Ishikawa (cell line): ENCODE measurements around the gene KLHL2.

Source experiments
- CEBPB ChIP-seq: IDR thresholded peaks from 2 replicates; pipeline ENCODE4 v1.6.1; 2012
- CREB1 ChIP-seq: IDR thresholded peaks from 2 replicates; pipeline ENCODE4 v1.6.1; 2012; ENCODE audit warnings: low read depth
- EGR1 ChIP-seq: IDR thresholded peaks from 2 replicates; pipeline ENCODE4 v1.6.1; 2012
- EP300 ChIP-seq: IDR thresholded peaks from 2 replicates; pipeline ENCODE4 v1.6.1; 2012; ENCODE audit warnings: borderline replicate concordance
- FOXM1 ChIP-seq: IDR thresholded peaks from 2 replicates; pipeline ENCODE4 v1.6.1; 2012; ENCODE audit warnings: low read depth, borderline replicate concordance
- NFIC ChIP-seq: IDR thresholded peaks from 2 replicates; pipeline ENCODE4 v1.6.1; 2012
- RAD21 ChIP-seq: IDR thresholded peaks from 2 replicates; pipeline ENCODE4 v1.6.1; 2012; ENCODE audit warnings: low read depth
- TAF1 ChIP-seq: IDR thresholded peaks from 2 replicates; pipeline ENCODE4 v1.6.1; 2012; ENCODE audit warnings: low read depth, mild to moderate bottlenecking
- TCF12 ChIP-seq: IDR thresholded peaks from 2 replicates; pipeline ENCODE4 v1.6.1; 2012; ENCODE audit warnings: low read depth
- TEAD4 ChIP-seq: IDR thresholded peaks from 2 replicates; pipeline ENCODE4 v1.6.1; 2012
- YY1 ChIP-seq: IDR thresholded peaks from 2 replicates; pipeline ENCODE4 v1.6.1; 2012; ENCODE audit warnings: low read depth
- ZBTB7A ChIP-seq: IDR thresholded peaks from 2 replicates; pipeline ENCODE4 v1.6.1; 2012; ENCODE audit warnings: low read depth
- TF ChIP-seq, protein P1 (sequence below): IDR thresholded peaks from 2 replicates; pipeline ENCODE4 v1.6.1; 2012
- TF ChIP-seq, protein P2 (sequence below): IDR thresholded peaks from 2 replicates; pipeline ENCODE4 v1.6.1; 2012; ENCODE audit warnings: low read depth, mild to moderate bottlenecking
- TF ChIP-seq, protein P3 (sequence below): IDR thresholded peaks from 2 replicates; pipeline ENCODE4 v1.6.1; 2012

The KLHL2 gene, protein sequence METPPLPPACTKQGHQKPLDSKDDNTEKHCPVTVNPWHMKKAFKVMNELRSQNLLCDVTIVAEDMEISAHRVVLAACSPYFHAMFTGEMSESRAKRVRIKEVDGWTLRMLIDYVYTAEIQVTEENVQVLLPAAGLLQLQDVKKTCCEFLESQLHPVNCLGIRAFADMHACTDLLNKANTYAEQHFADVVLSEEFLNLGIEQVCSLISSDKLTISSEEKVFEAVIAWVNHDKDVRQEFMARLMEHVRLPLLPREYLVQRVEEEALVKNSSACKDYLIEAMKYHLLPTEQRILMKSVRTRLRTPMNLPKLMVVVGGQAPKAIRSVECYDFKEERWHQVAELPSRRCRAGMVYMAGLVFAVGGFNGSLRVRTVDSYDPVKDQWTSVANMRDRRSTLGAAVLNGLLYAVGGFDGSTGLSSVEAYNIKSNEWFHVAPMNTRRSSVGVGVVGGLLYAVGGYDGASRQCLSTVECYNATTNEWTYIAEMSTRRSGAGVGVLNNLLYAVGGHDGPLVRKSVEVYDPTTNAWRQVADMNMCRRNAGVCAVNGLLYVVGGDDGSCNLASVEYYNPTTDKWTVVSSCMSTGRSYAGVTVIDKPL

DNA sequence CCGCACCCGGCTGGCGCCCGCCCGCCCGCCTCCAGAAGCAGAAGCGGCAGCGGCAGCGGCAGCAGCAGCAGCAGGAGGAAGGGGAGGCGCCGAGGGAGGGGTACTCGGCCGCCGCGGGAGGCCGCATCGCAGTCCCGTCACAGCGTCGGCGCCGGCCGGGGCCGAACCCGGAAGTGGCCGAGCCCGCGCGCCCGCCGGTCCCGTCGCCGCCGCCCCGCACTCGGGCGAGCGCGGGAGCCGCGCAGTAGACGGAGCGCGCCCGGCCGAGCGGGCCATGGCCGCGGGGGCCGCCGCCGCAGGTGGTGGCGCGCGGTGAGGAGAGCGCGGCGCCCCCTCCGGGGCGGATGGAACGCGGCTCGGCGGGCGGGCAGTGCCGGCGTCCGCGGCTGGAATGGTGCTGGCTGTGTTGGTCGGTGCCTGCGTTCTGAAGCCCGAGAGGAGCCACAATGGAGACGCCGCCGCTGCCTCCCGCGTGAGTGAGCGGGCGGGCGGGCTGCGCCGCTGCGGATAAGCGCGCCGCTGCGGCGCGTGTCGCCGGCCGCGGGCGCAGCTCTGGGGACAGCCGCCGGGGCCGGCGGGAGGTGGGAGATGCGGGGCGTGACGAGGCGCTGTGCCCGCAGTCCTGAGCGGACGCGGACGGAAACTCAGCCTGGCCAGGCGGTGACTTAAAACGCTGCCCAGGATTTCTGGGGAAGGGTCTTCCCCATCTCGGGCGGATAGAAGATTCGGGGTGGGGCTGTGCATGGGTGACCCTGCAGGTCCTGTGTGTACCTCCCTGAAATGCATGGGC, at the start of gene KLHL2:
TSS of gene KLHL2 (plus strand) at position 131 of the 790 bp plus-strand sequence. CDS start at position 447, 316 bp downstream.
- TF ChIP-seq NFIC (no peak), EGR1 (no peak), CREB1 (no peak), EP300 (0 out of 2 replicates have a peak, but pooled peaks have one; percentile 14), FOXM1 (no peak), TAF1 (peak; percentile 54; the same call in 1 of the 2 replicates), ZBTB7A (peak; percentile 68), YY1 (no peak), TCF12 (no peak), RAD21 (no peak)
- TF ChIP-seq, protein P1, sequence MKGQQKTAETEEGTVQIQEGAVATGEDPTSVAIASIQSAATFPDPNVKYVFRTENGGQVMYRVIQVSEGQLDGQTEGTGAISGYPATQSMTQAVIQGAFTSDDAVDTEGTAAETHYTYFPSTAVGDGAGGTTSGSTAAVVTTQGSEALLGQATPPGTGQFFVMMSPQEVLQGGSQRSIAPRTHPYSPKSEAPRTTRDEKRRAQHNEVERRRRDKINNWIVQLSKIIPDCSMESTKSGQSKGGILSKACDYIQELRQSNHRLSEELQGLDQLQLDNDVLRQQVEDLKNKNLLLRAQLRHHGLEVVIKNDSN: no peak
- TF ChIP-seq, protein P2, sequence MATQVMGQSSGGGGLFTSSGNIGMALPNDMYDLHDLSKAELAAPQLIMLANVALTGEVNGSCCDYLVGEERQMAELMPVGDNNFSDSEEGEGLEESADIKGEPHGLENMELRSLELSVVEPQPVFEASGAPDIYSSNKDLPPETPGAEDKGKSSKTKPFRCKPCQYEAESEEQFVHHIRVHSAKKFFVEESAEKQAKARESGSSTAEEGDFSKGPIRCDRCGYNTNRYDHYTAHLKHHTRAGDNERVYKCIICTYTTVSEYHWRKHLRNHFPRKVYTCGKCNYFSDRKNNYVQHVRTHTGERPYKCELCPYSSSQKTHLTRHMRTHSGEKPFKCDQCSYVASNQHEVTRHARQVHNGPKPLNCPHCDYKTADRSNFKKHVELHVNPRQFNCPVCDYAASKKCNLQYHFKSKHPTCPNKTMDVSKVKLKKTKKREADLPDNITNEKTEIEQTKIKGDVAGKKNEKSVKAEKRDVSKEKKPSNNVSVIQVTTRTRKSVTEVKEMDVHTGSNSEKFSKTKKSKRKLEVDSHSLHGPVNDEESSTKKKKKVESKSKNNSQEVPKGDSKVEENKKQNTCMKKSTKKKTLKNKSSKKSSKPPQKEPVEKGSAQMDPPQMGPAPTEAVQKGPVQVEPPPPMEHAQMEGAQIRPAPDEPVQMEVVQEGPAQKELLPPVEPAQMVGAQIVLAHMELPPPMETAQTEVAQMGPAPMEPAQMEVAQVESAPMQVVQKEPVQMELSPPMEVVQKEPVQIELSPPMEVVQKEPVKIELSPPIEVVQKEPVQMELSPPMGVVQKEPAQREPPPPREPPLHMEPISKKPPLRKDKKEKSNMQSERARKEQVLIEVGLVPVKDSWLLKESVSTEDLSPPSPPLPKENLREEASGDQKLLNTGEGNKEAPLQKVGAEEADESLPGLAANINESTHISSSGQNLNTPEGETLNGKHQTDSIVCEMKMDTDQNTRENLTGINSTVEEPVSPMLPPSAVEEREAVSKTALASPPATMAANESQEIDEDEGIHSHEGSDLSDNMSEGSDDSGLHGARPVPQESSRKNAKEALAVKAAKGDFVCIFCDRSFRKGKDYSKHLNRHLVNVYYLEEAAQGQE: no peak
- TF ChIP-seq, protein P3, sequence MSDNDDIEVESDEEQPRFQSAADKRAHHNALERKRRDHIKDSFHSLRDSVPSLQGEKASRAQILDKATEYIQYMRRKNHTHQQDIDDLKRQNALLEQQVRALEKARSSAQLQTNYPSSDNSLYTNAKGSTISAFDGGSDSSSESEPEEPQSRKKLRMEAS: no peak; the same call in 1 of the 2 replicates

DNA sequence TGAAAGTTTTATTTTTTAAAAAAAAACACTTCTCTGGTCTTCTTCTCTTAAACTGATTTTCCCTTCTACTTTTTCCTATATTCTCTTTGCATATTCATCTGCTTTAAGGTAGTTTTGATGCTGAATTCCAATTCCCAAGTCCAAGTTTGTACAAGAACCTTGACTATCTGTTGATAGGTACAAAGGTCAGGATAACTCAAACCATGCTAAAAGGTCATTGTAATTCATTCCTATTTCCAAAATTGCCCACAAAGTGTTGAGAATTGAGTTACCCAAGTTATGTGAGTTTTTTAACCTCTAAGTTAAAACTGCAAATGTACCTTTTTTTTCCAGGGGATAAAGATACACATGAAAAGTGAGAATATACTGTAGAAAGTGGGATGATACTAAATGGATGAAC, 48.6 kb upstream of the KLHL2 start:
- TF ChIP-seq EGR1 (no peak), EP300 (no peak), RAD21 (no peak), TAF1 (no peak), YY1 (no peak), TEAD4 (no peak), NFIC (no peak), ZBTB7A (no peak), CREB1 (no peak), FOXM1 (no peak), CEBPB (no peak), TCF12 (no peak)
- TF ChIP-seq, protein P3: no peak
- TF ChIP-seq, protein P2: no peak
- TF ChIP-seq, protein P1: no peak

DNA sequence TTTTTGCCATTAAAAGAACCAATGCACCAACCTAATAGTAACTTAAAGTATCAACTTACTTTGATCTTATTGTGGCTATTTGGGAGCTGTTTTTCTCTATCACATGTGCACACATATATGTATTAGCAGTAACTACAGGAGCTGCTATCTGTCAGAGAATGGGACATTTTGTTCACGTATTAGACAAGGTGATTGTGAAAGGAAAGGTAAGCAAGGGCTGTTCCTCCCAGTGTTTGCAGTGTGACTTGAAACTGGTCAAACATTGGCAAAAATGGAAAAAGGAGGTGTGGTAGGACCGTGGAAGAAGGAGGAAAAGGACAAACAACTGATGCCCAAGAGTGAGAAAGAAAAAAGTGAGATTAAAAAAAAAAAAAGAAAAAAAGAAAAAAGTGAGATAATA, 43.1 kb upstream of the KLHL2 start:
- TF ChIP-seq YY1: no peak
- TF ChIP-seq EGR1: no peak
- TF ChIP-seq NFIC: no peak
- TF ChIP-seq, protein P3: no peak
- TF ChIP-seq FOXM1: no peak
- TF ChIP-seq TAF1: no peak
- TF ChIP-seq CREB1: no peak
- TF ChIP-seq RAD21: no peak
- TF ChIP-seq, protein P1: no peak
- TF ChIP-seq, protein P2: no peak
- TF ChIP-seq ZBTB7A: no peak
- no peak for TF ChIP-seq TCF12
- TF ChIP-seq CEBPB: no peak
- no peak for TF ChIP-seq EP300
- no peak for TF ChIP-seq TEAD4
